ENCODE measurements around the gene RNU6-9.
"Not testable (repeated sequence)": the region's sequence is repeated elsewhere in the genome, so short reads cannot be mapped to it uniquely, and the experiment has no call there.

RNU6-9 gene

GRCh38 chr19:879711-880438 lies 13.4 kb upstream of the RNU6-9 start:
- no peak for DNase-seq (ENCODE audit: low spot score)
- no peaks in the 10 kb centered on the region for H3K9me3 Mint-ChIP-seq
- no peak overlapping the region for H3K27ac Mint-ChIP-seq
- H3K4me3 Mint-ChIP-seq: no peak overlapping the region
- H3K36me3 Mint-ChIP-seq (ENCODE audit: low read depth): peaks cover 10% of the 10 kb centered on the region
- no peaks in the 10 kb centered on the region for H3K4me1 Mint-ChIP-seq (ENCODE audit: low read depth)
- no peaks in the 10 kb centered on the region for H3K27me3 Mint-ChIP-seq (ENCODE audit: low read depth)

- no peak for DNase-seq (ENCODE audit: low spot score)
- Mint-ChIP-seq H3K4me3 (no peak overlapping the region), H3K36me3 (ENCODE audit: low read depth) (peaks cover 10% of the 10 kb centered on the region), H3K27ac (no peak overlapping the region), H3K27me3 (ENCODE audit: low read depth) (no peaks in the 10 kb centered on the region), H3K9me3 (no peaks in the 10 kb centered on the region), H3K4me1 (ENCODE audit: low read depth) (no peaks in the 10 kb centered on the region)
Measured at GRCh38 chr19:881385-882071, 11.8 kb upstream of the RNU6-9 start.

GRCh38 chr19:882871-883497 lies 10.3 kb upstream of the RNU6-9 start:
- Mint-ChIP-seq H3K4me1 (ENCODE audit: low read depth) (no peaks in the 10 kb centered on the region), H3K27me3 (ENCODE audit: low read depth) (no peaks in the 10 kb centered on the region), H3K9me3 (no peaks in the 10 kb centered on the region), H3K27ac (no peak overlapping the region), H3K36me3 (ENCODE audit: low read depth) (peaks cover 10% of the 10 kb centered on the region), H3K4me3 (no peak overlapping the region)
- no peak for DNase-seq (ENCODE audit: low spot score)

GRCh38 chr19:883661-884211 lies 9.5 kb upstream of the RNU6-9 start:
- no peaks in the 10 kb centered on the region for H3K9me3 Mint-ChIP-seq
- H3K27ac Mint-ChIP-seq: no peak overlapping the region
- peaks cover under 1% of the 10 kb centered on the region for H3K4me1 Mint-ChIP-seq (ENCODE audit: low read depth)
- no peak for DNase-seq (ENCODE audit: low spot score)
- H3K27me3 Mint-ChIP-seq (ENCODE audit: low read depth): no peaks in the 10 kb centered on the region
- peaks cover 11% of the 10 kb centered on the region for H3K36me3 Mint-ChIP-seq (ENCODE audit: low read depth)
- no peak overlapping the region for H3K4me3 Mint-ChIP-seq

- Mint-ChIP-seq H3K4me1 (ENCODE audit: low read depth) (peaks cover 7% of the 10 kb centered on the region), H3K4me3 (no peak overlapping the region), H3K27me3 (ENCODE audit: low read depth) (no peaks in the 10 kb centered on the region), H3K36me3 (ENCODE audit: low read depth) (peaks cover 15% of the 10 kb centered on the region), H3K9me3 (no peaks in the 10 kb centered on the region), H3K27ac (no peak overlapping the region)
- no peak for DNase-seq (ENCODE audit: low spot score)
Measured at GRCh38 chr19:884420-885211, 8.7 kb upstream of the RNU6-9 start.

- Mint-ChIP-seq H3K36me3 (ENCODE audit: low read depth) (peaks cover 16% of the 10 kb centered on the region), H3K27ac (no peak overlapping the region), H3K4me1 (ENCODE audit: low read depth) (peaks cover 7% of the 10 kb centered on the region)
Measured at GRCh38 chr19:885536-886224, 7.6 kb upstream of the RNU6-9 start.

GRCh38 chr19:887072-887471 lies 6.2 kb upstream of the RNU6-9 start:
- no peaks in the 10 kb centered on the region for H3K27me3 Mint-ChIP-seq (ENCODE audit: low read depth)
- peaks cover 7% of the 10 kb centered on the region for H3K4me1 Mint-ChIP-seq (ENCODE audit: low read depth)
- no peak overlapping the region for H3K27ac Mint-ChIP-seq
- no peak overlapping the region for H3K4me3 Mint-ChIP-seq
- H3K36me3 Mint-ChIP-seq (ENCODE audit: low read depth): peaks cover 14% of the 10 kb centered on the region
- DNase-seq (ENCODE audit: low spot score): no peak
- no peaks in the 10 kb centered on the region for H3K9me3 Mint-ChIP-seq

More at GRCh38 chr19:885536-886224, 7.6 kb upstream of the RNU6-9 start:
- Mint-ChIP-seq H3K4me3 (no peak overlapping the region), H3K27me3 (ENCODE audit: low read depth) (no peaks in the 10 kb centered on the region), H3K9me3 (no peaks in the 10 kb centered on the region)
- no peak for DNase-seq (ENCODE audit: low spot score)

- Mint-ChIP-seq H3K9me3 (no peaks in the 10 kb centered on the region), H3K4me3 (no peak overlapping the region), H3K27ac (no peak overlapping the region), H3K4me1 (ENCODE audit: low read depth) (peaks cover 7% of the 10 kb centered on the region), H3K27me3 (ENCODE audit: low read depth) (no peaks in the 10 kb centered on the region), H3K36me3 (ENCODE audit: low read depth) (peaks cover 11% of the 10 kb centered on the region)
- no peak for DNase-seq (ENCODE audit: low spot score)
Measured at GRCh38 chr19:887599-887998, 5.7 kb upstream of the RNU6-9 start.

- H3K27me3 Mint-ChIP-seq (ENCODE audit: low read depth): peaks cover 3% of the 10 kb centered on the region
- DNase-seq (ENCODE audit: low spot score): no peak
- peaks cover 14% of the 10 kb centered on the region for H3K36me3 Mint-ChIP-seq (ENCODE audit: low read depth)
- peak overlapping the region; percentile 63 for H3K27ac Mint-ChIP-seq
- H3K9me3 Mint-ChIP-seq: no peaks in the 10 kb centered on the region
- H3K4me3 Mint-ChIP-seq: peak overlapping the region; percentile 26
- H3K4me1 Mint-ChIP-seq (ENCODE audit: low read depth): peaks cover 12% of the 10 kb centered on the region
Measured at GRCh38 chr19:888581-889385, 4.5 kb upstream of the RNU6-9 start.

GRCh38 chr19:889662-890295 lies 3.5 kb upstream of the RNU6-9 start:
- peaks cover 14% of the 10 kb centered on the region for H3K36me3 Mint-ChIP-seq (ENCODE audit: low read depth)
- H3K4me1 Mint-ChIP-seq (ENCODE audit: low read depth): peaks cover 12% of the 10 kb centered on the region
- peaks cover 3% of the 10 kb centered on the region for H3K27me3 Mint-ChIP-seq (ENCODE audit: low read depth)
- H3K9me3 Mint-ChIP-seq: no peaks in the 10 kb centered on the region
- no peak overlapping the region for H3K27ac Mint-ChIP-seq
- DNase-seq (ENCODE audit: low spot score): no peak
- H3K4me3 Mint-ChIP-seq: no peak overlapping the region

GRCh38 chr19:890831-891230 lies 2.5 kb upstream of the RNU6-9 start:
- Mint-ChIP-seq H3K9me3 (no peaks in the 10 kb centered on the region), H3K4me1 (ENCODE audit: low read depth) (peaks cover 12% of the 10 kb centered on the region), H3K27me3 (ENCODE audit: low read depth) (peaks cover 3% of the 10 kb centered on the region), H3K27ac (peak overlapping the region; percentile 74), H3K36me3 (ENCODE audit: low read depth) (peaks cover 14% of the 10 kb centered on the region), H3K4me3 (peak overlapping the region; percentile 72)
- DNase-seq (ENCODE audit: low spot score): no peak

- Mint-ChIP-seq H3K4me1 (ENCODE audit: low read depth) (peaks cover 12% of the 10 kb centered on the region), H3K27ac (peak overlapping the region; percentile 84), H3K4me3 (peak overlapping the region; percentile 88), H3K36me3 (ENCODE audit: low read depth) (peaks cover 19% of the 10 kb centered on the region)
- not testable (repeated sequence) for H3K27me3 Mint-ChIP-seq (ENCODE audit: low read depth); H3K9me3 Mint-ChIP-seq; DNase-seq (ENCODE audit: low spot score)
Measured at GRCh38 chr19:891421-892200, 1.7 kb upstream of the RNU6-9 start.

All from T-helper 2 cell treated with Interferon-gamma antibody and Interleukin-4, amounts not matched to agents 5 μg/mL and 100 μg/mL, for 36 hours (primary cell).